ENCODE measurements around the gene PTPRG. TPM values are rescaled to one million over a fixed set of nuclear protein-coding genes. Genes with fewer than 3 reads are reported as not detected.

PTPRG gene
- total and polyA plus RNA-seq, 4 donors, result 3.6 to 35.6 (median 8.1) TPM

DNA sequence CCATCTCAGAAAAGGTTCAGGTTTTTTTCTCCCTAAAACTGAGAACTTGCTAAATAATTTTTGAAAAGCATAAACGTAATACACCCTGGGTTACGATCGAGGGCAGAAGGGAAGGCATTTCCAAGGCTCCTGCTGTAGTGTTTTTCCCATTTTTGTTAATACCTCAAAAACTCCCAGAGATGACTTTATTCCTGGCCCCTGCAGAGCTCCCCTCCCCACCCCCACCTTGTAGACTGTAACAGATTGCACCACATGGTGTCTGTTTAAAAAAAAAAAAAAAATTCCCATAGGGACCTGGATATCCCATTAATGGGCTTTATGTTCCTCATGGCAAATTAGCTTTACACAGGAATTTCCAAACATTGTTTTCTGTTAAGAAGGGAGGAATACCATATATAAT lies 773.8 kb downstream of the PTPRG start:
- no peak overlapping the region for H3K4me3 ChIP-seq (ENCODE audit: low read depth in 1 of 3, low read length in 3 of 3)
- no peaks in the 10 kb centered on the region for H3K36me3 ChIP-seq (ENCODE audit: control insufficient read depth in 4 of 4, insufficient read depth in 3 of 4, low read depth in 1 of 4, low read length in 3 of 4)
- no peak overlapping the region for H3K9ac ChIP-seq (ENCODE audit: low read depth in 1 of 2, low read length in 2 of 2)
- H3K4me1 ChIP-seq (ENCODE audit: control insufficient read depth in 4 of 4, insufficient read depth in 4 of 4, low read length in 3 of 4), result no peaks in the 10 kb centered on the region
- no peaks in the 10 kb centered on the region for H3K9me3 ChIP-seq (ENCODE audit: control insufficient read depth in 4 of 4, low read length in 3 of 4)
- TF ChIP-seq RXRA (IDR thresholded peaks at IDR 0.05), result no peak
- TF ChIP-seq TAF1 (conservative IDR thresholded peaks at IDR 0.05), result no peak
- TF ChIP-seq GABPA (IDR thresholded peaks at IDR 0.05 in 1 of 2, conservative IDR thresholded peaks at IDR 0.05 in 1 of 2), result no peak
- TF ChIP-seq, protein P1, sequence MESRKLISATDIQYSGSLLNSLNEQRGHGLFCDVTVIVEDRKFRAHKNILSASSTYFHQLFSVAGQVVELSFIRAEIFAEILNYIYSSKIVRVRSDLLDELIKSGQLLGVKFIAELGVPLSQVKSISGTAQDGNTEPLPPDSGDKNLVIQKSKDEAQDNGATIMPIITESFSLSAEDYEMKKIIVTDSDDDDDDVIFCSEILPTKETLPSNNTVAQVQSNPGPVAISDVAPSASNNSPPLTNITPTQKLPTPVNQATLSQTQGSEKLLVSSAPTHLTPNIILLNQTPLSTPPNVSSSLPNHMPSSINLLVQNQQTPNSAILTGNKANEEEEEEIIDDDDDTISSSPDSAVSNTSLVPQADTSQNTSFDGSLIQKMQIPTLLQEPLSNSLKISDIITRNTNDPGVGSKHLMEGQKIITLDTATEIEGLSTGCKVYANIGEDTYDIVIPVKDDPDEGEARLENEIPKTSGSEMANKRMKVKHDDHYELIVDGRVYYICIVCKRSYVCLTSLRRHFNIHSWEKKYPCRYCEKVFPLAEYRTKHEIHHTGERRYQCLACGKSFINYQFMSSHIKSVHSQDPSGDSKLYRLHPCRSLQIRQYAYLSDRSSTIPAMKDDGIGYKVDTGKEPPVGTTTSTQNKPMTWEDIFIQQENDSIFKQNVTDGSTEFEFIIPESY (IDR thresholded peaks at IDR 0.05), result no peak
- TF ChIP-seq, protein P2, sequence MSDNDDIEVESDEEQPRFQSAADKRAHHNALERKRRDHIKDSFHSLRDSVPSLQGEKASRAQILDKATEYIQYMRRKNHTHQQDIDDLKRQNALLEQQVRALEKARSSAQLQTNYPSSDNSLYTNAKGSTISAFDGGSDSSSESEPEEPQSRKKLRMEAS (IDR thresholded peaks at IDR 0.05), result no peak
- no peak overlapping the region for H3K27ac ChIP-seq (ENCODE audit: low read depth in 1 of 2, low read length in 2 of 2)
- no peaks in the 10 kb centered on the region for H3K27me3 ChIP-seq (ENCODE audit: control insufficient read depth in 4 of 4, insufficient read depth in 4 of 4, low read length in 3 of 4)
- WGBS, result 86% methylated on average over 3 of the region's 3 CpGs
- no peak for DNase-seq (ENCODE audit: low spot score)

DNA sequence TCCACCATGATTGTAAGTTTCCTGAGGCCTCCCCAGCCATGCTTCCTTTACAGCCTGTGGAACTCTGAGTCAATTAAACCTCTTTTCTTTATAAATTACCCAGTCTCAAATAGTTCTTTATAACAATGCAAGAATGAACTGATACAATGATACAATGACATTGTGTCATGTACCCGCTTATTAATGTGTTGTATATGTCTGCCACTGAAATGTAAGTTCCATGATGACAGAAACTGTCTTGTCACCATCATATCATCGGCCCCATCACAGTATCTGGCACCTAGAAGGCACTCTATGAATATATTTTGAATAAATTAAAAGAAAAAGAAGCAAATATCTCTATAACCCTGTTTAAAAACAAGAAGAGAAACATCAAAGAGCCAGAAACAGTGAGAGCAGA lies 782.4 kb downstream of the PTPRG start:
- H3K27ac ChIP-seq (ENCODE audit: low read depth in 1 of 2, low read length in 2 of 2), result no peak overlapping the region
- WGBS, result 74% methylated on average over 2 of the region's 2 CpGs
- H3K9me3 ChIP-seq (ENCODE audit: control insufficient read depth in 4 of 4, low read length in 3 of 4), result no peaks in the 10 kb centered on the region
- H3K27me3 ChIP-seq (ENCODE audit: control insufficient read depth in 4 of 4, insufficient read depth in 4 of 4, low read length in 3 of 4), result peaks cover 0 to 3% (median 0%) of the 10 kb centered on the region in 4 donors
- no peak overlapping the region for H3K4me3 ChIP-seq (ENCODE audit: low read depth in 1 of 3, low read length in 3 of 3)
- DNase-seq (ENCODE audit: low spot score), result no peak
- H3K36me3 ChIP-seq (ENCODE audit: control insufficient read depth in 4 of 4, insufficient read depth in 3 of 4, low read depth in 1 of 4, low read length in 3 of 4), result no peaks in the 10 kb centered on the region
- TF ChIP-seq YY1 (IDR thresholded peaks at IDR 0.05), result no peak
- no peaks in the 10 kb centered on the region for H3K4me1 ChIP-seq (ENCODE audit: control insufficient read depth in 4 of 4, insufficient read depth in 4 of 4, low read length in 3 of 4)
- no peak overlapping the region for H3K9ac ChIP-seq (ENCODE audit: low read depth in 1 of 2, low read length in 2 of 2)

Small RNAs within 50 kb of the gene (small RNA-seq; reads per million reads assigned to genes)
- gene RF00019 (not detected), gene RNU2-10P (not detected)

Measured in liver (tissue), 10 donors.